Activated CD4-positive, CD25-positive, alpha-beta regulatory T cell treated with anti-CD3 and anti-CD28 coated beads, Interleukin-2, amount 50 U/mL, for 16 hours (primary cell): ENCODE results near the gene TAF4.

ENCODE experiments used
- DNase-seq: peaks from one replicate; pipeline ENCODE4 v3.0.0-alpha.2; 2020; ENCODE audit warnings: low read depth, low spot score

The TAF4 gene

DNA sequence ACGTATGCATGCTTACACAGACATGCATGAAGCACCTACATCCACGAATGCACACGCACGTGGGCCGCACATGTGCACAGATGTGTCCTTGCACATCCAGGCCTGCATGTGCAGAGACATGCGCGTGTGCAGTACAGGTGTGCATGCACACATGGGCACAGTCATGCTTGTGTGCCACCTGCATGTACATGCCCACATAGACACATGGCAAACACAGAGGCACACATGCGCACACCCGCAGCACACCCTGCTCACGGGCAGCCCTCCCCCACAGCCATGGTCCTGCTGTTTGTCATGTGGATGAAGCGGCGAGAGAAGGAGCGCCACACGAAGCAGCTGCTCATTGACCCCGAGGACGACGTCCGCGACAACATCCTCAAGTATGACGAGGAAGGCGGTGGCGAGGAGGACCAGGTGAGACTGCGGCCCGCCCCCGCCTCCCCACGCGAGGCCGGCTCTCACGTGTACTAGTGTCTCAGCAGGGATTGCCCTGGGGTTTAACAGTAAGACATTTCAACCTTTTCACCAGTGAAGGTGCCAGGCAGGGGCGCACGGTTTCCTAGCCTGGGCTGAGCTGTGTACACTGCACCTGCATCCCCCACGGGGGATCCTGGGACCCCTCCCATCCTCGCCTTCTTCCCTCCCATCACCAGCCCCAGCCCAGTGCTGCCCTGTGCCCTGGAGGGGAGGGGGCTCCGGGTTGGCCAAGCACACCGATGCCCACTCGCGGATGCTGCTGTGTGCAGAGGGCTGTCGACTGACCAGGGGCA lies 132.8 kb downstream of the TAF4 start:
- DNase-seq: no peak

DNA sequence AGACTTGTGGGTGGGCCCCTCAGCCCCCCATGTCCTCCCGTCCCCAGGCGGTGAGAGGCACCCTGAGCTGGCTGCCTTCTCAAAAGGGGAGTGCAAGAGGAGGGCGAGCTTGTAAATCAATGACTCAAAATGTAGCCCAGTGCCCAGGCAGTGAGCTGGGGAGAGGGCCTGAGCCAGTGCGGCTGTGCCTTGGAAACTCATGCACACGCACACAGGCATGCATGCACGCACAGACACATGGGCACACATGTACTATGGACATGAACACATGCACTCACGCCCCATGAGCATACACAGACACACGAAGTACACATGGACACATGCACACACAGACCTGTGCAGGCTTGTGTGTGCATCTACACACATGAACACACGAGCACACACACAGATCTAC lies 133.5 kb downstream of the TAF4 start:
- DNase-seq: no peak

DNA sequence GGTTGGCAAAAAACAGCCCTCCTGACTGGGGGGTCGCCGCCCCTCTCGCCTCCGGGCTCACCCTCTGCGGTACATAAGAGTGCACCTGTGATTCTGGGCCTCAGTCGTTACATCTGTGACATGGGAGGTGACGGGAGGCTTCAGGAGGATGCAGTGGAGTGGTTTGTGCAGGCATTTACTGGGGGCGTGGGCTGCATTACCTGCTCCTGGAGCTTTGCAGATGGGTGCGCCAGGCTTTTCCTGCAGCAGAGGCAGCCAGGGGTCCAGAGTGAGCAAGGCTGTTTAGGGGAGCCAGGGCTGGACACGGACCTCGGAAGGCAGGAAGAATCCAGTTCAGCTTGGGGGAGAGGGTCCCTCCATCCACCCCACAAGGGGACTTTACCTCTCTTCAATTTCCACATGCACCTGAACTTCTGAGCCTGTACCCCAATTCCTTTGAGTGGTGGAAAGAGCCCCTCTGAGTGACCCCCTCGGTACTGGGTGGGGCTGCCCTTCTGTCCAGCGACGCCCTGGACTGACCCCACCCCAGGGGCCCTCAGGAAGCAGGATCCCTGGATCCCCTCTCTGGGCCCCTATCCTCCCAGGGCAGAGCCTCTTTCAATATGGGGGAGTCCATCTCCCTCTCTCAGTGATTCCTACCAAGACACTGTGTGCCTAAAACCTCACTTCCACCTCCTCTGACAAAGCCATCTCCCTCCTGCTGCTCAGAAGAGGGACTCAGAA lies 134.0 kb downstream of the TAF4 start:
- no peak for DNase-seq

DNA sequence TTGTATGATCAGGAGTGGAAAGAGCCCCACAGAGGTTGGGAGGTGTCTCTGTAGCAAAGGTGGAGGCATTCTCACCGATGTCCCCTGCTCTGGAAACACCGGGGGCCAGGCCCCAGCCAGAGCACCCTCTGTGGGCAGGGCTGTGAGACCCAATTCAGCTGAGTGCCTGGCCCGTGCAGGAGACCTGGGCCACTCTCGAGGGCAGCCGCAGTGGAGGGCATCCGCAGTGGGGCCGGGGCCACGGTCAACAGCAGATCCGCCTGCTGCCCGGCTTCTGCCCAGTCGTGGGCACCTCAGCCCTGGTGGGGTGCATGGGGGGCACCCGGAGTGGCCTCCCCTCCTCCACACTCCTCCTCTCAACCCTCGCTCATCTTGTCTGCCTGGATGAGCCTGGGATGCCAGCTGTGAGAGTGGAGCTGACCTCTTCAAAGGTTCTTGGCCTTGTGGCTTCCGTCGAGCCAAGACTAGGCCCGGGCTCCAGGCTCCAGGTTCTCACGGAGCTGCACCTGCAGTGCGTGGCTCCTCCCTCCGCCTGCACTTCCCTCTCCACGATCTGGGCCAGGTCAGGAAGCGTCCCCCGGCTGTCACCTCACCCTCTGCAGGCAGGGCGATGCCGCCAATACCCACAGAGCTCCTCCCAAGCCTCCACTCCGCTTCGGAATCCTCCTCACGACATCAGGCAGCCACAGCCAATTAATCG lies 134.8 kb downstream of the TAF4 start:
- no peak for DNase-seq

DNA sequence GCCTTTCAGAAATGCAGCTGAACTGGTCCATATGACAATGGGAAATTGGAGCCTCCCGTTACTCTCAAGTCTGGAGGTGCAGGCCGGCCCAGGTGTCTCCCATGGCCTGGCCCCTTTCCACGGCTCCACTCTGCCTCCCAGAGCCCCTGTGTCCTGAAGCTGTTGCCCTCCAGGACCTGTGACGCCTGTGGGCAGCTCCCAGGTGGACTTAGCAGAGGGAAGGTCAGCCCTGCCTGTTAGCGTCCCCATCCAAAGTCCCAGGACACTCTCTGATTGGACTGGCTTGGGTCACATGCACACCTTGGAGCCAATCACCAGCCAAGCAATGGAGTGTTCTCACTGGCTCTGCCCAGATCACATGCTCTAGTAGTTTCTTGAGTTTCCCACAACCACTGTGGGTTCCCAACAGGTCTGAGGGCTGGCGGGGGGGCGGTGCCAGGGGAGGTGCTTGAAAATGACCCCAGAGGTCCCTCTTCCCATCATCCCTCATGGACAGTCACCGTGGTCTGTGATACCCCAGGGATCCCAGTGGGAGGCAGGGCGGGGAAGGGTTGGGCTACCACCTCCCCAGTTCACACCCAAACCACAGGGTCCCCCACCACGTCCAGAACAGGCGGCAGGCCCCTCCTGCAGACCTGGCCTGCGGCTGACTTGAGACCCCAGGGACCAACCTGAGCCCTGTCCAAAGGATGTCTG lies 135.6 kb downstream of the TAF4 start:
- DNase-seq: no peak

DNA sequence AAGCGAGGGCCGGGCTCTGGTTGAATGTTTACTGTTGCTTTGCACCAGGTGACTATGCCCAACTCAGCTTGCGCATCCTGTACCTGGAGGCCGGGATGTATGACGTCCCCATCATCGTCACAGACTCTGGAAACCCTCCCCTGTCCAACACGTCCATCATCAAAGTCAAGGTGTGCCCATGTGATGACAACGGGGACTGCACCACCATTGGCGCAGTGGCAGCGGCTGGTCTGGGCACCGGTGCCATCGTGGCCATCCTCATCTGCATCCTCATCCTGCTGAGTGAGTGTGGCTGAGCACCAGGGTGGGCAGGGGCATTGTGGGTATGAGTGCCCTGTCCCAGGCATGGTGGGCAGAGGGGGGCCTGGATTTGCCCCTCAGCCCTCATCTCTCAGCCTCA lies 136.1 kb downstream of the TAF4 start:
- DNase-seq: no peak

DNA sequence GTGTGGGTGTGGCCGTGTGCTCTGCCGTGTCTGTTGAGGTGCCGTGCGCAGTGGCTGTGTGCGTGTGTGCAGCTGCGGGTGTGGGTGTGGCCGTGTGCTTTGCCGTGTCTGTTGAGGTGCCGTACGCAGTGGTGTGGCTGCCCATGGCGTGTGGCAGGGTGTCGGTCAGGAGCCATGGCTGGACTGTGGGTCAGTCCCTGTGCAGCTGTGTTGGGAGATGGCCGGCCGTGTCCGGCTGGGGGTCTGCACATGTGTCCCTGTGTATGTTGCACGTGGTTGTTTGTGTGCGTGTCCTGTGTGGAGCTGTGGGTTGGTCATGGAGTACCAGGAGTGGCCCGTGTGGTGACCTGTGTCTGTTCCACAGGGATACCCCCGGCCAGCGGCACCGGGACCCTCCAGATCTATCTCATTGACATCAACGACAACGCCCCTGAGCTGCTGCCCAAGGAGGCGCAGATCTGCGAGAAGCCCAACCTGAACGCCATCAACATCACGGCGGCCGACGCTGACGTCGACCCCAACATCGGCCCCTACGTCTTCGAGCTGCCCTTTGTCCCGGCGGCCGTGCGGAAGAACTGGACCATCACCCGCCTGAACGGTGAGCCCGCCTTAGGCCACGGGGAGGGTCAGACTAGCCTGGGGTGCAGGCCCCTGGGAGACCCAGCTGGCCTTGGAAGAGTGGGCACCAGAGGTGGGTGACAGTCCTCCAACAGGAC lies 137.7 kb downstream of the TAF4 start:
- DNase-seq: no peak

DNA sequence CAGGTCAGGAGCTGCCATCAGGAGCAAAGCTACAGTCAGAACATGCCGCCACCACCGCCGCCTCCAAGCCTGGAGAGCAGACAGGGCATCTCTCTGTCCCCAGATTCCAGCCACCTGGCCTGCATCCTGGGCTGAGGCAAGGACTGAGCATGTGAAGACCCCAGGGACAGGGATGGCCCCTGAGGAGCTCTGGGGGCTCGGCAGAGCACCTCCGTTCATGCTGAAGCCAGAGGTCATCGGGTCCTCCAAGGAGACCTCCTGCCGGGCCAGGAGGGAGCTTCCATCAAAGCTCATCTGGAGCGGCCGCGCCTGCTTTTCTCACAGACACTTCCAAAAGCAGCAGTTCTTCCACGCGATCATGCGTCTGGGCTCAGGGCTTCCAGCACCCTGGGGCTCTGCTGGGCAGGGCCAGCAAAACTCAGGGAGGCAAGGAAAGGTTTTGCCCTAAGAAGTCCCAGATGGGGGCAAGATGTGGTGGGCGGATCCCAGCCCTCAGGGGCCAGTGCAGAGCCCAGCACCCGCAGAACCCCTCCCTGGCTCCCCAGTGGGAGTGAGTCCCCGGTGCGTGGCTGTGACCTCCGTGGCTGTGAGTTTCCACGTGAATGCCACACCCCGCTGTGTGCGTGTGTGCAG lies 138.4 kb downstream of the TAF4 start:
- DNase-seq: no peak

DNA sequence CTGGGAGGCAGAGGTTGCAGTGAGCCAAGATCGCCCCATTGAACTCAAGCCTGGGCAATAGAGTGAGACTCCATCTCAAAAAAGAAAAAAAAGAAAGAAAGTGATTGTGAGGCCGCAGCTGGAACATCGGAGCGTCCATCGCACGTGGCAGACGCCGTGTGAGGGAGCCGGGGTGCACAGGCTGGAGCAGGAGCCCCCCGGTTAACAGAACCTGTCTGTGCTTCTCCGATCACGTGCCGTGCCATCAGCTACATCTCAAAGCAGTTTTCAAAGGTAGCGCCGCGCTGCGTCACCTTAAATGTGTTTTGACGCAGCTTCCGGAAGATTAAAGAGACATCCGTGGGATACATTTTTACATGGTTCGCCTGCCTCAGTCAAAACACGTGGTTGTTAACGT lies 138.9 kb downstream of the TAF4 start:
- DNase-seq: no peak

DNA sequence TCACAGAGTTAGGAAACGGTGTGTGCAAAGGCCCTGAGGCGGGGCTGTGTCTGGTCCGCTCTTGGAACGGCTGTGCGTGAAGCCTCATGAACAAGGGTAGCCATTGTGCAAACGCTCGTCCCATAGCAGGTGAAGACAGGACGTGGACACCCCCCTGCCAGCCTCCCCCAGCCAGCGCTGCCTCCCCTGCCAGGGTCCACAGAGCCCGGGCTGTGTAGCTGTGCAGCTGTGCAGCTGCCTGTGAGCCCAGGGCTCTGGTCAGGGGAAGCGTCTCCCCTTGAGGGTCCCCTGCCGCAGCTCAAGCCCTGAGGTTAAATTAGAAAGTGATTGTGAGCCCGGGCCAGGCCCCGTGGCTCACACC lies 139.4 kb downstream of the TAF4 start:
- DNase-seq: no peak

DNA sequence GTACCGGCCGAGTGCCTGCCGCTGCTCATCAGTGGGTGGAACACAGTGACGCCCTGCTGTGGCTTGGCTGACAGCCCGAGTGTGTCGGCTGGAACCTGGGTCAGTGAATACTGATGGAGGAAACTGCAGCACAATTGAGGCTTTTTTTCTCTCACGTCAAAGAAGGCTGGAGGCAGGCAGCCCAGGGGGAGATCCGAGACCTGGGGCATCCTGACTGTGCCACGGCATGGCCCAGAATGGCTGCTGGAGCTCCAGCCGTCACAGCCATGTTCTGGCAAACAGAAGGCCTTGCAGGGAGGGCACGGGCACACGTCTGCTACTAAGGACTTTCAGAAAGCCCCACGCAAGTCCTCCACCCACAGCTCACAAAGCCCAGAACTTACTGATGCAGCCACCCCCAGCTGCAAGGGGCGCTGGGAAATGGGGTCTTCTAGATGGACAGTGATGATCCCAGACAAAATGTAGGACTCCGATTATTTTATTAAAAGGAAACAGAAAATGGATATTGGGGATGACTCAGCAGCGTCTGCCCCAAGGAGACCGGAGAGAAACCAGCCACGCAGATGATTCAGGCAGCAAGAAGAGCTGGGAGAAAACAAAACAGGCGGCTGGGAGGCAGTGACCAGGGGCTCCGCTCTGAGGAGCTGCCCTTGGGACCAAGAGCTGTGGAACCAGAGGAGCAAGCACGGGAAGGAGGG lies 140.0 kb downstream of the TAF4 start:
- DNase-seq: no peak

DNA sequence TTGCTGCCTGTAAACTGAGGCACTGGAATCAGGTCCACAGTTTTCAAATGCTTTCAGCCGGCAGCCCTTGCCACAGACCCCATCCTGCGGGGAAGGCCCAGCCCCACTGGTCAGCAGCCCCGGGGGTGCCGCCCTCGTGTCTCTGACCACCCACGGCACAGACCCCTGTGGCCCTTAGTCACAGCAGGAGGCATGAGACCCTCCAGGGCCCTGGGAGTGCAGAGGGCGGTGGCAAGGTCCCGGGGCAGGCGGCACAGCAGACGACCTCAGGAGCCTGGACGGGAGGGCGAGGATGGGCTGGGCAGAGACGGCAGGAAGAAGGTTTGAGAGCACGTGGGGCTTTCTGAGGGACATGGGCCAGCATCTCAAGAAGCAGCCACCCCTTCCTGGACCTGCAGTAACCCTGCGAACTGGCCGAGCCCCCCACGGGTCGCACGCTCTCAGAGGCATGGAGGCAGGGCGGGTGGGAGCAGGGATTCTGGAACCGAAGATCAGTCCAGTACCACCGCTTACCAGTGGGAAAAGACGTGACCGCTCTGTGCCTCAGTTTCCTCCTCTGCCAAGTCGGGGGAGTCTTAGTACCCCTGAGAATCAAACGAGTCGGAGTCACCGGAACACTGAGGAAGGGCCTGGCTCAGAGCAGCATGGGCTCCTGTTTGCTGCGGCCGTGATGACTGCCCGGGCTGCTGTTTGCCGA lies 140.7 kb downstream of the TAF4 start:
- no peak for DNase-seq
